H9 (cell line): ENCODE measurements around the gene YRDC. TPM values are rescaled to one million over a fixed set of nuclear protein-coding genes. Genes with fewer than 3 reads are reported as not detected.

Source experiments
- DNase-seq: peaks from one replicate; pipeline ENCODE4 v3.0.0-alpha.2; 2017
- H2AFZ ChIP-seq: one replicate; pipeline ENCODE4 v1.6.1; 2013; ENCODE audit warnings: mild to moderate bottlenecking, low read length, control low read depth, moderate library complexity
- H2AK5ac ChIP-seq: 2 replicates; pipeline ENCODE4 v1.6.1; 2013; ENCODE audit warnings: low read length, control low read depth, mixed read lengths; ENCODE audit not compliant: insufficient read length
- H2BK120ac ChIP-seq: one replicate; pipeline ENCODE4 v1.6.1; 2013; ENCODE audit warnings: low read depth, mild to moderate bottlenecking, low read length, control low read depth, inconsistent platforms; ENCODE audit not compliant: poor library complexity, severe bottlenecking
- H2BK12ac ChIP-seq: 2 replicates; pipeline ENCODE4 v1.6.1; 2013; ENCODE audit warnings: low read length, control low read depth, mixed read lengths, low read depth; ENCODE audit not compliant: insufficient read length
- H2BK15ac ChIP-seq: 2 replicates; pipeline ENCODE4 v1.6.1; 2013; ENCODE audit warnings: low read depth, low read length, control low read depth
- H2BK20ac ChIP-seq: one replicate; pipeline ENCODE4 v1.6.1; 2013; ENCODE audit warnings: low read depth, mild to moderate bottlenecking, low read length, control low read depth, inconsistent platforms; ENCODE audit not compliant: poor library complexity, severe bottlenecking
- H2BK5ac ChIP-seq: 2 replicates; pipeline ENCODE4 v1.6.1; 2013; ENCODE audit warnings: low read length, control low read depth, mixed read lengths; ENCODE audit not compliant: insufficient read length
- H3K14ac ChIP-seq: 2 replicates; pipeline ENCODE4 v1.6.1; 2013; ENCODE audit warnings: low read length, control low read depth; ENCODE audit not compliant: insufficient read depth
- H3K18ac ChIP-seq: 2 replicates; pipeline ENCODE4 v1.6.1; 2013; ENCODE audit warnings: low read depth, mild to moderate bottlenecking, mixed read lengths, low read length, control low read depth; ENCODE audit not compliant: insufficient read length
- H3K23ac ChIP-seq: 2 replicates; pipeline ENCODE4 v1.6.1; 2013; ENCODE audit warnings: low read length, control low read depth, mixed read lengths, low read depth; ENCODE audit not compliant: insufficient read length
- H3K23me2 ChIP-seq: 2 replicates; pipeline ENCODE4 v1.6.1; 2013; ENCODE audit warnings: low read depth, mild to moderate bottlenecking, mixed read lengths, low read length, control low read depth; ENCODE audit not compliant: insufficient read length, poor library complexity, severe bottlenecking
- H3K27ac ChIP-seq: 2 replicates; pipeline ENCODE4 v1.5.1; 2013; ENCODE audit warnings: low read length, control low read depth, mixed read lengths, low read depth; ENCODE audit not compliant: insufficient read length
- H3K27me3 ChIP-seq: 2 replicates; pipeline ENCODE4 v1.6.1; 2013; ENCODE audit warnings: low read length, control low read depth, inconsistent platforms; ENCODE audit not compliant: insufficient read depth
- H3K4ac ChIP-seq: 2 replicates; pipeline ENCODE4 v1.6.1; 2013; ENCODE audit warnings: low read depth, mild to moderate bottlenecking, control low read depth, inconsistent platforms, low read length, moderate library complexity
- H3K4me1 ChIP-seq: 2 replicates; pipeline ENCODE4 v1.6.1; 2013; ENCODE audit warnings: low read length, control low read depth, inconsistent platforms; ENCODE audit not compliant: insufficient read depth
- H3K4me2 ChIP-seq: 2 replicates; pipeline ENCODE4 v1.6.1; 2013; ENCODE audit warnings: low read length, control low read depth, mixed read lengths; ENCODE audit not compliant: insufficient read length, insufficient read depth
- H3K56ac ChIP-seq: 2 replicates; pipeline ENCODE4 v1.6.1; 2013; ENCODE audit warnings: low read depth, mild to moderate bottlenecking, mixed read lengths, low read length, control low read depth; ENCODE audit not compliant: insufficient read length
- H3K79me1 ChIP-seq: 2 replicates; pipeline ENCODE4 v1.6.1; 2013; ENCODE audit warnings: low read depth, mild to moderate bottlenecking, moderate library complexity, low read length, control low read depth, inconsistent platforms; ENCODE audit not compliant: insufficient read depth, poor library complexity, severe bottlenecking
- H3K79me2 ChIP-seq: 2 replicates; pipeline ENCODE4 v1.6.1; 2013; ENCODE audit warnings: low read length, control low read depth, inconsistent platforms; ENCODE audit not compliant: insufficient read depth
- H3K9ac ChIP-seq: 2 replicates; pipeline ENCODE4 v1.6.1; 2013; ENCODE audit warnings: low read length, control low read depth, mixed read lengths; ENCODE audit not compliant: insufficient read length; ENCODE audit errors: extremely low read depth
- H3K9me3 ChIP-seq: one replicate; pipeline ENCODE4 v1.6.1; 2013; ENCODE audit warnings: low read depth, low read length, inconsistent platforms; ENCODE audit not compliant: control insufficient read depth
- H3T11ph ChIP-seq: one replicate; pipeline ENCODE4 v1.6.1; 2013; ENCODE audit warnings: mild to moderate bottlenecking, low read length, control low read depth, inconsistent platforms
- H4K20me1 ChIP-seq: one replicate; pipeline ENCODE4 v1.6.1; 2013; ENCODE audit not compliant: control insufficient read depth, insufficient read length, insufficient read depth
- H4K5ac ChIP-seq: 2 replicates; pipeline ENCODE4 v1.6.1; 2013; ENCODE audit warnings: low read depth, mild to moderate bottlenecking, mixed read lengths, low read length, control low read depth; ENCODE audit not compliant: insufficient read length
- H4K8ac ChIP-seq: replicated peaks from 2 replicates; pipeline ENCODE4 v1.6.1; 2013; ENCODE audit warnings: low read length, control low read depth, mixed read lengths, low read depth; ENCODE audit not compliant: insufficient read length
- H4K91ac ChIP-seq: 2 replicates; pipeline ENCODE4 v1.6.1; 2013; ENCODE audit warnings: low read depth, mild to moderate bottlenecking, moderate library complexity, mixed read lengths, low read length, control low read depth; ENCODE audit not compliant: insufficient read length
- H3K27ac Mint-ChIP-seq, 3 experiments: 2 replicates in 2 of 3; 3 replicates in 1 of 3; pipeline ENCODE4 v1.8.0; 2020 to 2021; ENCODE audit warnings: mixed read lengths in 3 of 3, mild to moderate bottlenecking in 1 of 3, moderate library complexity in 1 of 3
- H3K27me3 Mint-ChIP-seq: 2 replicates; pipeline ENCODE4 v1.8.0; 2021; ENCODE audit warnings: low read depth, mild to moderate bottlenecking, moderate library complexity, mixed read lengths
- H3K36me3 Mint-ChIP-seq, 3 experiments: 2 replicates in 2 of 3; 3 replicates in 1 of 3; pipeline ENCODE4 v1.8.0; 2020 to 2021; ENCODE audit warnings: low read depth in 3 of 3, mixed read lengths in 3 of 3; ENCODE audit not compliant: insufficient read depth in 1 of 3
- H3K4me1 Mint-ChIP-seq, 2 experiments: 2 replicates each; pipeline ENCODE4 v1.8.0; 2020; ENCODE audit warnings: mixed read lengths in 2 of 2
- H3K4me3 Mint-ChIP-seq, 2 experiments: 2 replicates in 1 of 2; 3 replicates in 1 of 2; pipeline ENCODE4 v1.8.0; 2020 to 2021; ENCODE audit warnings: mild to moderate bottlenecking in 2 of 2, mixed read lengths in 2 of 2, moderate library complexity in 1 of 2
- H3K9me3 Mint-ChIP-seq, 2 experiments: 2 replicates in 1 of 2; 3 replicates in 1 of 2; pipeline ENCODE4 v1.8.0; 2020; ENCODE audit warnings: mild to moderate bottlenecking in 2 of 2, mixed read lengths in 2 of 2, moderate library complexity in 1 of 2
- CTCF ChIP-seq: fragments of 200-600 bp; sonication (generic); conservative IDR thresholded peaks from 3 replicates; pipeline ENCODE4 v1.8.0; 2021; ENCODE audit warnings: antibody characterized with exemption, mild to moderate bottlenecking
- WGBS: extraction: QIAGEN DNeasy Blood & Tissue Kit; methylation state at CpG from one replicate; pipeline ENCODE4 v1.1.7; 2013; ENCODE audit warnings: missing lambda C conversion rate, low lambda C conversion rate, mixed read lengths; ENCODE audit not compliant: insufficient read length; ENCODE audit errors: extremely low coverage; 5-methylcytosine and 5-hydroxymethylcytosine counted together
- total RNA-seq: library from RNA; stranded (reverse); gene quantifications from 2 replicates; pipeline ENCODE4 v1.2.1, GENCODE V29; 2021

Gene YRDC
- total RNA-seq, 1 experiment from 2014 or later, result 28.0 TPM

GRCh38 chr1:37794372-37795339 lies 13.4 kb downstream of the YRDC start:
- Histone ChIP-seq H3K9ac (no peak overlapping the region), H2BK5ac (no peak overlapping the region), H3K9me3 (no peaks in the 10 kb centered on the region), H2BK120ac (no peak overlapping the region), H3K79me1 (no peaks in the 10 kb centered on the region), H3K79me2 (no peaks in the 10 kb centered on the region), H3K4me1 (no peaks in the 10 kb centered on the region; the same call in 1 of the 2 replicates), H3K27me3 (peaks cover 7% of the 10 kb centered on the region; the same call in 1 of the 2 replicates), H4K8ac (no peak overlapping the region), H3K14ac (no peak overlapping the region), H4K91ac (no peak overlapping the region), H4K5ac (no peak overlapping the region), H3K56ac (no peak overlapping the region), H3K27ac (no peak overlapping the region), H3K4me2 (peak overlapping the region; percentile 13), H3K18ac (no peak overlapping the region), H3T11ph (no peak overlapping the region), H3K23ac (no peak overlapping the region), H3K4ac (no peak overlapping the region), H3K23me2 (no peaks in the 10 kb centered on the region), H2AK5ac (no peak overlapping the region), H2BK12ac (no peak overlapping the region), H2BK15ac (no peak overlapping the region), H2AFZ (no peak overlapping the region), H2BK20ac (no peak overlapping the region), H4K20me1 (no peaks in the 10 kb centered on the region)
- no CpG with 5 or more reads among the region's 59 CpGs for WGBS
- H3K27me3 Mint-ChIP-seq, result peaks cover 43% of the 10 kb centered on the region
- no peak for DNase-seq
- H3K27ac Mint-ChIP-seq, result no peak overlapping the region
- no peaks in the 10 kb centered on the region for H3K9me3 Mint-ChIP-seq
- peaks cover 7 to 12% of the 10 kb centered on the region in 2 experiments for H3K4me1 Mint-ChIP-seq
- peaks cover 0 to 34% (median 7%) of the 10 kb centered on the region in 3 experiments; a peak in 3 of 7 replicates for H3K36me3 Mint-ChIP-seq
- H3K4me3 Mint-ChIP-seq, result peak overlapping the region; percentile 75 to 80
- no peak; the same call in 2 of the 3 replicates for TF ChIP-seq CTCF
